Neuronal stem cell (in vitro differentiated cells): Measurements from ENCODE around the gene PACSIN2.

Experiments
- DNase-seq: peaks from one replicate; pipeline ENCODE4 v3.0.0-alpha.2; 2013; ENCODE audit warnings: low spot score
- H2AFZ ChIP-seq: one replicate; pipeline ENCODE4 v1.6.1; 2013; ENCODE audit warnings: mild to moderate bottlenecking, low read length, inconsistent platforms
- H2AK5ac ChIP-seq: 2 replicates; pipeline ENCODE4 v1.6.1; 2013; ENCODE audit warnings: low read depth, mild to moderate bottlenecking, inconsistent platforms, low read length, moderate library complexity, mixed read lengths
- H2BK120ac ChIP-seq: 2 replicates; pipeline ENCODE4 v1.6.1; 2013; ENCODE audit warnings: low read depth, mild to moderate bottlenecking, inconsistent platforms, low read length, moderate library complexity, mixed read lengths
- H2BK12ac ChIP-seq: one replicate; pipeline ENCODE4 v1.6.1; 2013; ENCODE audit warnings: low read length, inconsistent platforms
- H2BK15ac ChIP-seq: 2 replicates; pipeline ENCODE4 v1.6.1; 2013; ENCODE audit warnings: mild to moderate bottlenecking, low read length, inconsistent platforms, mixed read lengths
- H2BK5ac ChIP-seq: one replicate; pipeline ENCODE4 v1.6.1; 2013; ENCODE audit warnings: inconsistent platforms, mild to moderate bottlenecking, low read length, moderate library complexity
- H3K14ac ChIP-seq: one replicate; pipeline ENCODE4 v1.6.1; 2013; ENCODE audit warnings: low read length, inconsistent platforms
- H3K18ac ChIP-seq: 2 replicates; pipeline ENCODE4 v1.6.1; 2013; ENCODE audit warnings: low read length, inconsistent platforms
- H3K23ac ChIP-seq: 2 replicates; pipeline ENCODE4 v1.6.1; 2013; ENCODE audit warnings: low read depth, mild to moderate bottlenecking, mixed read lengths, low read length, inconsistent platforms; ENCODE audit not compliant: poor library complexity
- H3K27ac ChIP-seq: replicated peaks from 3 replicates; pipeline ENCODE4 v1.5.1; 2013; ENCODE audit warnings: low read length, inconsistent platforms
- H3K27me3 ChIP-seq, 3 experiments: 2 replicates each; pipeline ENCODE4 v1.6.1; 2013; ENCODE audit warnings: low read length in 3 of 3, mild to moderate bottlenecking in 2 of 3, inconsistent platforms in 1 of 3, low read depth in 1 of 3, mixed read lengths in 1 of 3, moderate library complexity in 1 of 3; ENCODE audit not compliant: control insufficient read depth in 3 of 3, insufficient read depth in 3 of 3
- H3K36me3 ChIP-seq, 2 donors: replicated peaks in 1 of 2; 2 replicates each; pipeline ENCODE4 v1.6.1; 2013; ENCODE audit warnings: low read length in 2 of 2; ENCODE audit not compliant: control insufficient read depth in 2 of 2, insufficient read depth in 2 of 2
- H3K4ac ChIP-seq: 2 replicates; pipeline ENCODE4 v1.6.1; 2013; ENCODE audit warnings: inconsistent platforms, mild to moderate bottlenecking, low read length, moderate library complexity
- H3K4me1 ChIP-seq, 2 donors: 1 replicate in 1 of 2; 2 replicates in 1 of 2; pipeline ENCODE4 v1.6.1; 2013; ENCODE audit warnings: low read length in 2 of 2, low read depth in 1 of 2; ENCODE audit not compliant: control insufficient read depth in 2 of 2, insufficient read depth in 1 of 2
- H3K4me2 ChIP-seq: one replicate; pipeline ENCODE4 v1.6.1; 2013; ENCODE audit warnings: mild to moderate bottlenecking, low read length, inconsistent platforms; ENCODE audit not compliant: insufficient read depth, poor library complexity, severe bottlenecking
- H3K4me3 ChIP-seq, 2 donors: 2 replicates each; pipeline ENCODE4 v1.5.1; 2013; ENCODE audit warnings: low read length in 2 of 2, mild to moderate bottlenecking in 2 of 2, inconsistent platforms in 1 of 2, moderate library complexity in 1 of 2
- H3K79me1 ChIP-seq: one replicate; pipeline ENCODE4 v1.6.1; 2013; ENCODE audit warnings: low read depth, mild to moderate bottlenecking, inconsistent platforms, low read length, moderate library complexity
- H3K9ac ChIP-seq: one replicate; pipeline ENCODE4 v1.6.1; 2013; ENCODE audit warnings: mild to moderate bottlenecking, low read depth, low read length, inconsistent platforms; ENCODE audit not compliant: poor library complexity
- H3K9me3 ChIP-seq, 2 donors: replicated peaks in 1 of 2; 2 replicates each; pipeline versions ENCODE3 to v1.6.1; 2013; ENCODE audit warnings: low read length in 2 of 2, mild to moderate bottlenecking in 2 of 2, inconsistent platforms in 1 of 2, low read depth in 1 of 2, mixed read lengths in 1 of 2, moderate library complexity in 1 of 2; ENCODE audit not compliant: control insufficient read depth in 2 of 2, insufficient read depth in 1 of 2
- H4K8ac ChIP-seq: one replicate; pipeline ENCODE4 v1.6.1; 2013; ENCODE audit warnings: low read depth, mild to moderate bottlenecking, inconsistent platforms, low read length, moderate library complexity
- H4K91ac ChIP-seq: one replicate; pipeline ENCODE4 v1.6.1; 2013; ENCODE audit warnings: low read length, low read depth, mild to moderate bottlenecking, inconsistent platforms; ENCODE audit not compliant: poor library complexity
- WGBS, 2 donors: extraction: QIAGEN DNeasy Blood & Tissue Kit; methylation state at CpG; one replicate each; pipeline ENCODE4 v1.1.7; 2013; ENCODE audit warnings: missing lambda C conversion rate in 2 of 2, mixed read lengths in 1 of 2; ENCODE audit not compliant: insufficient read length in 2 of 2, insufficient replicate concordance in 1 of 2; ENCODE audit errors: extremely low coverage in 2 of 2; 5-methylcytosine and 5-hydroxymethylcytosine counted together

Gene PACSIN2

GRCh38 chr22:42985531-42985905 is 29.4 kb downstream of the PACSIN2 start:
- Histone ChIP-seq H4K91ac (no peak overlapping the region), H3K18ac (no peak overlapping the region), H3K4ac (no peak overlapping the region), H4K8ac (no peak overlapping the region), H3K4me3 (no peak overlapping the region), H2BK15ac (no peak overlapping the region), H2BK12ac (no peak overlapping the region), H3K9ac (no peak overlapping the region), H3K14ac (no peak overlapping the region), H3K23ac (peak overlapping the region; percentile 80), H2BK5ac (no peak overlapping the region), H3K27me3 (no peaks in the 10 kb centered on the region), H3K4me2 (no peak overlapping the region), H3K79me1 (peaks cover 17% of the 10 kb centered on the region), H3K9me3 (peaks cover 0 to 1% of the 10 kb centered on the region in 2 donors), H3K4me1 (peaks cover 14 to 20% of the 10 kb centered on the region in 2 donors), H2AK5ac (no peak overlapping the region), H3K36me3 (no peaks in the 10 kb centered on the region), H2BK120ac (no peak overlapping the region), H3K27ac (no peak overlapping the region), H2AFZ (no peak overlapping the region)
- DNase-seq, result no peak
- WGBS, 2 donors, result no CpG with 5 or more reads among the region's 3 CpGs

GRCh38 chr22:42984814-42985530 is 30.0 kb downstream of the PACSIN2 start:
- Histone ChIP-seq H3K27ac (no peak overlapping the region), H3K9ac (no peak overlapping the region), H3K4ac (no peak overlapping the region), H3K23ac (peak overlapping the region; percentile 80), H3K27me3 (no peaks in the 10 kb centered on the region), H3K14ac (no peak overlapping the region), H2BK120ac (no peak overlapping the region), H4K8ac (no peak overlapping the region), H3K4me2 (no peak overlapping the region), H2BK15ac (no peak overlapping the region), H3K4me1 (peaks cover 10 to 15% of the 10 kb centered on the region in 2 donors), H2AFZ (no peak overlapping the region), H3K4me3 (no peak overlapping the region), H3K36me3 (no peaks in the 10 kb centered on the region), H2BK5ac (no peak overlapping the region), H2BK12ac (no peak overlapping the region), H3K9me3 (peaks cover 0 to 1% of the 10 kb centered on the region in 2 donors), H2AK5ac (no peak overlapping the region), H4K91ac (no peak overlapping the region), H3K79me1 (peaks cover 14% of the 10 kb centered on the region), H3K18ac (no peak overlapping the region)
- no peak for DNase-seq
- no CpG with 5 or more reads among the region's 9 CpGs for WGBS, 2 donors

GRCh38 chr22:42984397-42984796 is 30.6 kb downstream of the PACSIN2 start:
- H2BK120ac ChIP-seq, result no peak overlapping the region
- no peak overlapping the region for H3K14ac ChIP-seq
- DNase-seq, result no peak
- H3K4ac ChIP-seq, result no peak overlapping the region
- no peak overlapping the region for H2AK5ac ChIP-seq
- no peak overlapping the region for H4K91ac ChIP-seq
- H3K18ac ChIP-seq, result no peak overlapping the region
- WGBS, 2 donors, result no CpG with 5 or more reads among the region's 4 CpGs
- H2AFZ ChIP-seq, result no peak overlapping the region
- H3K9me3 ChIP-seq, result peaks cover 0 to 1% of the 10 kb centered on the region in 2 donors
- no peak overlapping the region for H2BK12ac ChIP-seq
- H3K27ac ChIP-seq, result peak overlapping the region; percentile 16
- no peak overlapping the region for H3K4me2 ChIP-seq
- H2BK5ac ChIP-seq, result no peak overlapping the region
- peaks cover 14% of the 10 kb centered on the region for H3K79me1 ChIP-seq
- H2BK15ac ChIP-seq, result no peak overlapping the region
- H3K27me3 ChIP-seq, result no peaks in the 10 kb centered on the region
- H4K8ac ChIP-seq, result no peak overlapping the region
- no peak overlapping the region for H3K23ac ChIP-seq
- no peaks in the 10 kb centered on the region for H3K36me3 ChIP-seq
- H3K4me3 ChIP-seq, result no peak overlapping the region
- H3K9ac ChIP-seq, result no peak overlapping the region
- H3K4me1 ChIP-seq, result peaks cover 10 to 15% of the 10 kb centered on the region in 2 donors

GRCh38 chr22:42983470-42983869 is 31.5 kb downstream of the PACSIN2 start:
- no peak overlapping the region for H4K8ac ChIP-seq
- no peak overlapping the region for H2AFZ ChIP-seq
- peaks cover 16 to 19% of the 10 kb centered on the region in 2 donors for H3K4me1 ChIP-seq
- no peak overlapping the region for H3K4me2 ChIP-seq
- no peak overlapping the region for H3K4ac ChIP-seq
- no peak overlapping the region for H3K4me3 ChIP-seq
- no peak overlapping the region for H3K27ac ChIP-seq
- no peak overlapping the region for H2AK5ac ChIP-seq
- H2BK12ac ChIP-seq, result no peak overlapping the region
- no peak overlapping the region for H2BK15ac ChIP-seq
- peaks cover 14% of the 10 kb centered on the region for H3K79me1 ChIP-seq
- H3K23ac ChIP-seq, result no peak overlapping the region
- no peaks in the 10 kb centered on the region for H3K36me3 ChIP-seq
- no peak overlapping the region for H3K18ac ChIP-seq
- no peaks in the 10 kb centered on the region for H3K27me3 ChIP-seq
- no peak for DNase-seq
- no peak overlapping the region for H4K91ac ChIP-seq
- H3K9ac ChIP-seq, result no peak overlapping the region
- no peak overlapping the region for H3K14ac ChIP-seq
- H2BK5ac ChIP-seq, result no peak overlapping the region
- no peak overlapping the region for H2BK120ac ChIP-seq
- H3K9me3 ChIP-seq, result peaks cover 0 to 1% of the 10 kb centered on the region in 2 donors
